H1 (cell line): ENCODE measurements around the gene AGO3. TPM values are rescaled to one million over a fixed set of nuclear protein-coding genes. Genes with fewer than 3 reads are reported as not detected.

Experiments
- CTCF ChIA-PET: fragments of 300-600 bp; sonication (Branson Sonifier 250); formaldehyde crosslinking; loops from one replicate; lab custom pipeline; 2021; ENCODE audit not compliant: partially characterized antibody; lab: Charles Lee
- POLR2A ChIA-PET: fragments of 300-600 bp; sonication (Branson Sonifier 250); formaldehyde crosslinking; loops from one replicate; lab custom pipeline; 2021; ENCODE audit warnings: inconsistent platforms; ENCODE audit not compliant: partially characterized antibody; lab: Charles Lee
- DNase-seq, 2 experiments: peaks; one replicate each; pipeline versions ENCODE4 v3.0.0 to v3.0.0-alpha.2; 2010 to 2022; ENCODE audit warnings: low spot score in 2 of 2, low read depth in 1 of 2, mixed read lengths in 1 of 2
- FAIRE-seq: peaks from 2 replicates; lab custom pipeline; 2011; peaks lifted over from hg19 to GRCh38; lab: Jason Lieb, UNC
- H2AFZ ChIP-seq: 2 replicates; pipeline ENCODE4 v1.8.1; 2012; ENCODE audit warnings: low read length, inconsistent platforms
- H2AK5ac ChIP-seq: 2 replicates; pipeline ENCODE4 v1.6.1; 2013; ENCODE audit warnings: low read depth, low read length
- H2BK120ac ChIP-seq: replicated peaks from 2 replicates; pipeline ENCODE3; 2013; ENCODE audit warnings: low read depth, low read length, inconsistent platforms
- H2BK12ac ChIP-seq: 2 replicates; pipeline ENCODE4 v1.6.1; 2013; ENCODE audit warnings: low read depth, low read length
- H2BK15ac ChIP-seq: 2 replicates; pipeline ENCODE4 v1.6.1; 2013; ENCODE audit warnings: low read length
- H2BK20ac ChIP-seq: 2 replicates; pipeline ENCODE4 v1.6.1; 2013; ENCODE audit warnings: low read length
- H2BK5ac ChIP-seq: 2 replicates; pipeline ENCODE4 v1.6.1; 2013; ENCODE audit warnings: low read depth, low read length
- H3K14ac ChIP-seq: 2 replicates; pipeline ENCODE4 v1.6.1; 2013; ENCODE audit warnings: inconsistent platforms; ENCODE audit not compliant: insufficient read length
- H3K18ac ChIP-seq: 2 replicates; pipeline ENCODE4 v1.6.1; 2013; ENCODE audit warnings: low read length; ENCODE audit errors: extremely low read depth
- H3K23ac ChIP-seq: 2 replicates; pipeline ENCODE4 v1.6.1; 2013; ENCODE audit warnings: inconsistent platforms; ENCODE audit not compliant: insufficient read length
- H3K23me2 ChIP-seq: 2 replicates; pipeline ENCODE4 v1.6.1; 2013; ENCODE audit warnings: low read depth, low read length
- H3K27ac ChIP-seq: 2 replicates; pipeline ENCODE4 v1.6.1; 2011; ENCODE audit warnings: low read depth, low read length, inconsistent platforms
- H3K27me3 ChIP-seq, 4 experiments: replicated peaks in 1 of 4; 1 replicate in 1 of 4; 2 replicates in 3 of 4; pipeline versions ENCODE4 v1.6.1 to v1.8.1; 2011 to 2013; ENCODE audit warnings: low read length in 3 of 4, mild to moderate bottlenecking in 3 of 4, inconsistent platforms in 2 of 4, mixed read lengths in 2 of 4, moderate library complexity in 1 of 4; ENCODE audit not compliant: control insufficient read depth in 3 of 4, insufficient read depth in 3 of 4; ENCODE audit errors: extremely low read depth in 1 of 4
- H3K36me3 ChIP-seq, 4 experiments: 2 replicates each; pipeline versions ENCODE4 v1.6.1 to v1.8.1; 2011 to 2013; ENCODE audit warnings: mild to moderate bottlenecking in 4 of 4, low read length in 3 of 4, moderate library complexity in 2 of 4, control low read depth in 1 of 4, inconsistent platforms in 1 of 4; ENCODE audit not compliant: insufficient read depth in 4 of 4, control insufficient read depth in 2 of 4
- H3K4ac ChIP-seq: replicated peaks from 2 replicates; pipeline ENCODE3; 2013; ENCODE audit warnings: low read length, low read depth, mixed read lengths, inconsistent platforms; ENCODE audit not compliant: insufficient read length
- H3K4me1 ChIP-seq, 4 experiments: replicated peaks in 1 of 4; 1 replicate in 1 of 4; 2 replicates in 3 of 4; pipeline versions ENCODE4 v1.6.1 to v1.8.1; 2011 to 2013; ENCODE audit warnings: low read length in 3 of 4, inconsistent platforms in 2 of 4, mixed read lengths in 1 of 4; ENCODE audit not compliant: insufficient read depth in 4 of 4, control insufficient read depth in 3 of 4
- H3K4me2 ChIP-seq, 2 experiments: 2 replicates each; pipeline versions ENCODE4 v1.6.1 to v1.8.1; 2011 to 2013; ENCODE audit warnings: low read depth in 2 of 2, low read length in 2 of 2, control low read depth in 1 of 2, inconsistent platforms in 1 of 2, mild to moderate bottlenecking in 1 of 2; ENCODE audit not compliant: insufficient read depth in 1 of 2
- H3K4me3 ChIP-seq, 4 experiments: fragments of 200-600, 300-600 bp in 1 of 4; sonication (generic), shearing (Covaris generic), sonication (Bioruptor Twin) in 1 of 4; 2 replicates each; pipeline versions ENCODE4 v1.5.1 to v1.8.1; 2011 to 2016; ENCODE audit warnings: low read length in 4 of 4, low read depth in 3 of 4, control low read depth in 2 of 4, inconsistent platforms in 2 of 4, mild to moderate bottlenecking in 2 of 4, mixed read lengths in 1 of 4, moderate library complexity in 1 of 4; ENCODE audit not compliant: insufficient read depth in 2 of 4; ENCODE audit errors: extremely low read depth in 1 of 4
- H3K56ac ChIP-seq: replicated peaks from 2 replicates; pipeline ENCODE3; 2013; ENCODE audit warnings: low read depth, mild to moderate bottlenecking, mixed read lengths, low read length, inconsistent platforms; ENCODE audit not compliant: insufficient read length
- H3K79me1 ChIP-seq: 2 replicates; pipeline ENCODE4 v1.6.1; 2013; ENCODE audit warnings: low read depth, low read length, control low read depth
- H3K79me2 ChIP-seq, 2 experiments: 2 replicates each; pipeline versions ENCODE4 v1.6.1 to v1.8.1; 2012 to 2013; ENCODE audit warnings: low read length in 2 of 2, mild to moderate bottlenecking in 2 of 2, inconsistent platforms in 1 of 2; ENCODE audit not compliant: insufficient read depth in 2 of 2, control insufficient read depth in 1 of 2
- H3K9ac ChIP-seq, 4 experiments: replicated peaks in 1 of 4; 1 replicate in 1 of 4; 2 replicates in 3 of 4; pipeline versions ENCODE4 v1.6.1 to v1.8.1; 2011 to 2013; ENCODE audit warnings: low read depth in 3 of 4, low read length in 3 of 4, control low read depth in 2 of 4, mild to moderate bottlenecking in 2 of 4, moderate library complexity in 2 of 4, inconsistent platforms in 1 of 4; ENCODE audit errors: extremely low read depth in 1 of 4
- H3K9me3 ChIP-seq, 2 experiments: 2 replicates each; pipeline versions ENCODE4 v1.6.1 to v1.8.1; 2012 to 2013; ENCODE audit warnings: mild to moderate bottlenecking in 2 of 2, moderate library complexity in 2 of 2, control low read depth in 1 of 2, inconsistent platforms in 1 of 2, low read depth in 1 of 2, low read length in 1 of 2, mixed read lengths in 1 of 2; ENCODE audit not compliant: insufficient read depth in 2 of 2
- H4K20me1 ChIP-seq, 2 experiments: replicated peaks in 1 of 2; 2 replicates each; pipeline versions ENCODE3 to v1.8.1; 2011 to 2013; ENCODE audit warnings: inconsistent platforms in 2 of 2, low read length in 2 of 2, mild to moderate bottlenecking in 1 of 2; ENCODE audit not compliant: insufficient read depth in 2 of 2, control insufficient read depth in 1 of 2
- H4K5ac ChIP-seq: 2 replicates; pipeline ENCODE4 v1.6.1; 2013; ENCODE audit warnings: low read length, low read depth, mixed read lengths, inconsistent platforms; ENCODE audit not compliant: insufficient read length
- H4K8ac ChIP-seq: 2 replicates; pipeline ENCODE4 v1.8.0; 2013; ENCODE audit warnings: mild to moderate bottlenecking, moderate library complexity, low read length, inconsistent platforms; ENCODE audit not compliant: insufficient read depth; ENCODE audit errors: extremely low read depth
- H4K91ac ChIP-seq: replicated peaks from 2 replicates; pipeline ENCODE3; 2013; ENCODE audit warnings: low read length, mixed read lengths, inconsistent platforms; ENCODE audit not compliant: insufficient read length
- ASH2L ChIP-seq: fragments of 200-600, 300-600 bp; sonication (generic); IDR thresholded peaks from one replicate; pipeline ENCODE4 v1.7.1; 2017; ENCODE audit warnings: low read length
- CTBP2 ChIP-seq: IDR thresholded peaks from 2 replicates; pipeline ENCODE4 v1.7.0; 2011; ENCODE audit warnings: borderline replicate concordance, mild to moderate bottlenecking, moderate library complexity, mixed read lengths, low read length; ENCODE audit not compliant: insufficient read depth, insufficient read length
- EP300 ChIP-seq, 2 experiments: IDR thresholded peaks; 1 replicate in 1 of 2; 2 replicates in 1 of 2; pipeline ENCODE4 v1.6.1; 2011 to 2012; ENCODE audit warnings: low read depth in 2 of 2, low read length in 2 of 2, mild to moderate bottlenecking in 2 of 2, borderline replicate concordance in 1 of 2, inconsistent platforms in 1 of 2, moderate library complexity in 1 of 2
- KDM1A ChIP-seq: fragments of 200-600, 300-600 bp; sonication (generic); IDR thresholded peaks from 2 replicates; pipeline ENCODE4 v1.7.1; 2016; ENCODE audit warnings: mild to moderate bottlenecking, low read length, borderline replicate concordance
- PHF8 ChIP-seq: fragments of 200-600 bp; sonication (generic); conservative IDR thresholded peaks from 2 replicates; pipeline ENCODE4 v1.7.1; 2012; ENCODE audit warnings: low read depth, mild to moderate bottlenecking, inconsistent platforms, low read length, moderate library complexity
- POU5F1 ChIP-seq: IDR thresholded peaks from 2 replicates; pipeline ENCODE4 v1.6.1; 2011; ENCODE audit warnings: low read depth, mild to moderate bottlenecking, low read length, moderate library complexity
- RBBP5 ChIP-seq: IDR thresholded peaks from 2 replicates; pipeline ENCODE4 v1.7.1; 2012; ENCODE audit warnings: low read depth, mild to moderate bottlenecking, inconsistent platforms, low read length, moderate library complexity, borderline replicate concordance
- RXRA ChIP-seq: IDR thresholded peaks from 2 replicates; pipeline ENCODE4 v1.6.1; 2011; ENCODE audit warnings: low read depth, mild to moderate bottlenecking, low read length, moderate library complexity; ENCODE audit not compliant: insufficient read depth
- SP1 ChIP-seq: IDR thresholded peaks from 2 replicates; pipeline ENCODE4 v1.6.1; 2011; ENCODE audit warnings: low read depth, low read length
- WGBS, 2 experiments: shearing (Covaris generic) in 1 of 2; methylation state at CpG; one replicate each; pipeline versions ENCODE4 v1.1.6 to v1.1.7; 2013 to 2015; ENCODE audit warnings: low lambda C conversion rate in 2 of 2, mixed read lengths in 2 of 2, inconsistent platforms in 1 of 2, low coverage in 1 of 2, missing lambda C conversion rate in 1 of 2; ENCODE audit not compliant: insufficient replicate concordance in 2 of 2, insufficient coverage in 1 of 2, insufficient read length in 1 of 2; ENCODE audit errors: extremely low coverage in 1 of 2, missing lambda C conversion rate in 1 of 2; 5-methylcytosine and 5-hydroxymethylcytosine counted together
- polyA plus RNA-seq, 7 experiments: library from polyadenylated mRNA; depleted of rRNA in 3 of 7; stranded (reverse) in 5 of 7; unstranded in 2 of 7; fragments of >200 nt in 5 of 7; fragments of 200-250 nt in 2 of 7; gene quantifications; 1 replicate in 5 of 7; 2 replicates in 1 of 7; 4 replicates in 1 of 7; pipeline versions ENCODE4 v1.2.1 to v1.2.3, GENCODE V29; 2011 to 2013; ENCODE audit warnings: missing spikeins in 2 of 7, mixed read lengths in 2 of 7
- total RNA-seq: library from RNA; stranded (reverse); fragmentation: NEBNext Ultra II Directional; extraction: Animal tissue kit (Norgen Biotek cat#: 25700); gene quantifications from 2 replicates; pipeline ENCODE4 v1.2.1, GENCODE V29; 2021

Gene AGO3
- total and polyA plus RNA-seq, 2 of the 8 experiments (the other 6 are each of a cell fraction or from before 2014, with no cell fraction given): 10.7 to 26.4 TPM

GRCh38 chr1:35885961-35886558, 44.8 kb upstream of the AGO3 start:
- Histone ChIP-seq H2BK120ac (no peak overlapping the region), H4K8ac (no peak overlapping the region), H4K91ac (no peak overlapping the region), H3K79me2 (peaks cover 16 to 50% of the 10 kb centered on the region in 2 experiments), H2AK5ac (peak overlapping the region; percentile 98; the same call in 1 of the 2 replicates), H3K56ac (no peak overlapping the region), H2BK15ac (no peak overlapping the region), H3K27me3 (peaks cover 0 to 5% (median 2%) of the 10 kb centered on the region in 4 experiments; a peak in 2 of 7 replicates), H2BK12ac (peak overlapping the region; percentile 86), H3K23ac (no peak overlapping the region), H4K20me1 (peaks cover 22 to 25% of the 10 kb centered on the region in 2 experiments), H2BK5ac (peak overlapping the region; percentile 12), H3K27ac (no peak overlapping the region), H3K4me2 (peak overlapping the region; percentile 75 to 97), H3K79me1 (peaks cover 12% of the 10 kb centered on the region), H3K36me3 (peaks cover 0 to 17% (median 6%) of the 10 kb centered on the region in 4 experiments; a peak in 6 of 8 replicates), H4K5ac (no peak overlapping the region), H3K18ac (peak overlapping the region; percentile 36), H2AFZ (no peak overlapping the region), H3K4ac (no peak overlapping the region), H3K4me3 (peak overlapping the region; percentile 32 to 56 (median 40); a peak in 7 of 8 replicates), H3K4me1 (peaks cover 14 to 32% (median 29%) of the 10 kb centered on the region in 4 experiments)
- ChIA-PET POLR2A (interaction anchor here (0.6 to 3.2 kb wide), 5 partner anchors 11 to 117 kb away, joined by 3 to 17 read pairs (median 4); partner anchors contain the start of genes AGO3 and CLSPN), CTCF (interaction anchor here (0.8 to 3.4 kb wide), 4 partner anchors 15 to 45 kb away, joined by 3 to 12 read pairs (median 4); partner anchors contain the start of gene AGO3)
- FAIRE-seq (peak; percentile 98), DNase-seq (peak; percentile 87 to 94)
- WGBS, 2 experiments: 0% methylated on average over 4 of the region's 4 CpGs; no CpG with 5 or more reads in 1 of the 2 experiments
- TF ChIP-seq PHF8: no peak
- TF ChIP-seq POU5F1: peak; percentile 94
- peak; percentile 80 for TF ChIP-seq ASH2L
- peak in 1 of 2 experiments; percentile 70; a peak in 1 of 3 replicates for TF ChIP-seq EP300 (IDR thresholded peaks at IDR 0.05; ENCODE audit: borderline replicate concordance in 1 of 2, low read depth in 2 of 2, low read length in 2 of 2)
- TF ChIP-seq RBBP5: peak; percentile 79
- TF ChIP-seq SP1: peak; percentile 89
- no peak for TF ChIP-seq CTBP2
- TF ChIP-seq RXRA: peak; percentile 75; the same call in 1 of the 2 replicates
- TF ChIP-seq KDM1A: peak; percentile 52; the same call in 1 of the 2 replicates
- TF ChIP-seq, all 59 proteins: peak for 7
- Histone ChIP-seq H2BK20ac (no peak overlapping the region), H3K9ac (peak overlapping the region in 1 of 4 experiments; percentile 4; a peak in 1 of 7 replicates), H3K23me2 (peaks cover 10% of the 10 kb centered on the region), H3K14ac (no peak overlapping the region), H3K9me3 (no peaks in the 10 kb centered on the region)
